HG03558 (cell line): ENCODE measurements around the gene C14orf119.

Source experiments
- ATAC-seq: cut with Tn5 transposase; IDR thresholded peaks from one replicate; pipeline ENCODE4 v1.9.1; 2021; ENCODE audit warnings: moderate number of reproducible peaks; ENCODE audit not compliant: unreplicated experiment; ENCODE audit errors: extremely low read depth

Gene C14orf119

GRCh38 chr14:23080474-23080873 is 14.8 kb upstream of the C14orf119 start:
- no peak for ATAC-seq

- ATAC-seq: no peak
Measured at GRCh38 chr14:23085458-23085857, 9.8 kb upstream of the C14orf119 start.

GRCh38 chr14:23086565-23086964 is 8.7 kb upstream of the C14orf119 start:
- no peak for ATAC-seq

DNA sequence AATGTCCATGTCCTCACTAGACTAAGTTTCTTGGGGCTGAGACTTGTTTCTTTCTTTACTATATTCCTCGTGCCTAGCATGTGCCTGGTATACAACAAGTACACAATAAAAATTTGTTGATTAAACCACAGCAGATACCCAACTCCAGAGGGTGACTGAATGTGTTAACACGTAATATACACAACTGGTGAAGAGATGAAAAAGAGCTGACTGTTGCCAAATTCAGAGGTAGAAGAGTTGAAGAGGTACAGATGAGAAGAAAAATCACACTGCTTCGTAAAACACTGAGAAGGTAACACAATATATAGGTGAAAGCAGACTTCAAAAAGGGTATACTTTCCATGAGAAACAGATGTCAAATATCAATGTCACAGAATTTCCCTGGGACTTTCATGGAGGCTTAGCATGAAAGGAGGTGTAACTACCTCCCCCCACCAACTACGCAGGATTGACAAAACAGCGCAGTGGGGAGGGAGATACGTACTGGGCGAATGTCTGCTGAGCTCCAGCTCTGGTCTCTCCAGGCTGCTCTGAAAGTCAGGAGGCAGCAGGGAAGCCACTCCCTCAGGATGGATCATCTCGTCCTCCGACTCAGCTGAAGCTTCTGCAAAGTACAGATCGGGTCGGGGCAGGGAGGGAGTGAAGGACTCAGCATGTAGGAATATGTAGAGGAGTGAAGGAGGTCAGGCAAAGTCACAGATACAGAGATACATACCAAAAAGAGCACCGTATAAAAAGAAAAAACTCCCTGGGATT is 5.6 kb upstream of the C14orf119 start:
- no peak for ATAC-seq

GRCh38 chr14:23090254-23090636 is 5.1 kb upstream of the C14orf119 start:
- ATAC-seq: no peak

DNA sequence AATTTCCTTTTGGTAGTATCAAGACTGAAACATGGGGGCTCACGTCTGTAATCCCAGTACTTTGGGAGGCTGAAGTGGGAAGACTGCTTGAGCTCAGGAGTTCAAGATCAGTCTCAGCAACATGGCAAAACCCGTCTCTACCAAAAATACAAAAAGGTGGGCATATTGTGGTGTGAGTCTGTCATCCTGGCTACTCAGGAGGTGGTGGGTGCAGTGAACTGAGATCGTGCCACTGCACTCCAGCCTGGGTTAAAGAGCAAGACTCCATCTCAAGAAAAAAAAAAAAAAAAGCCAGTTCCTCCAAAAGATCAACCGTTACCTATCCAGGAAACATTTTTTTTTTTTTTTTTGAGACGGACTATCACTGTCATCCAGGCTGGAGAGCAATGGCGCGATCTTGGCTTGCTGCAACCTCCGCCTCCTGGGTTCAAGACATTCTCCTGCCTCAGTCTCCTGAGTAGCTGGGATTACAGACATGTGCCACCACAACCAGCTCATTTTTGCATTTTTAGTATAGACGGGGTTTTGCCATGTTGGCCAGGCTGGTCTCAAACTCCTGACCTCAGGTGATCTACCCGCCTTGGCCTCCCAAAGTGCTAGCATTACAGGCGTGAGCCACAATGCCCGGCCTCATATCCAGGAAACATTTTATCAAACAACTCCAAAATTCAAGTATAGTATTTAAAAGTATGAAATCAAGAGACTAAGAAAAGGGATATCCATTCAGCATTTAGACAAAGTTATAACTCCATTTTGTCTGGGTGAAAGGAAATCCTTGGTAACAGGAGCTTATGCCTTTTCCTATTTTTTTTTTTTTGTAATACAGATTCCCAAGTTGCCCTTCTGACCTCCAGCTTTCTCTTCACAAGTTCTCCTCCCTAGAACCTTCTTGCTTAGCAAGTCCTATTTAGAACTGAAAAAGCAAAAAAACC is 3.7 kb upstream of the C14orf119 start:
- no peak for ATAC-seq

- no peak for ATAC-seq
Measured at GRCh38 chr14:23093104-23093503, 2.2 kb upstream of the C14orf119 start.

DNA sequence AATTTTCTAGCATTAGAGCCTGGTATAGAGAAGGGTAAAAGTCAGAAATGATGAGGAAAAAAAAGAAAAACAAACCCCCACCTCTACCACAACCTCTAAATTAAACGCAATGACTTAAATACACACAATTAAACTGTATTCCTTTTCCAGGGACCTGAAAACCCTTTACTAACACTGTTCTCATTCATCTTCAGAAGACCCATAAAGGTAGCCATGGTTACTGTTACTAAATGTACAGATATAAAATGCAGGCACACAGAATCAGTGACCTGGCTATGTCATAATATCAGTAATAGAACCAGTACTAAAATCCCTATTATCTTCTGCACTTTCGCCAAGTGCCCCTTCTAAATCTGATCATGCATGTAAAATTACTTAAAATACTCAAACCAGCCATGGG is 1.8 kb upstream of the C14orf119 start:
- ATAC-seq: no peak

DNA sequence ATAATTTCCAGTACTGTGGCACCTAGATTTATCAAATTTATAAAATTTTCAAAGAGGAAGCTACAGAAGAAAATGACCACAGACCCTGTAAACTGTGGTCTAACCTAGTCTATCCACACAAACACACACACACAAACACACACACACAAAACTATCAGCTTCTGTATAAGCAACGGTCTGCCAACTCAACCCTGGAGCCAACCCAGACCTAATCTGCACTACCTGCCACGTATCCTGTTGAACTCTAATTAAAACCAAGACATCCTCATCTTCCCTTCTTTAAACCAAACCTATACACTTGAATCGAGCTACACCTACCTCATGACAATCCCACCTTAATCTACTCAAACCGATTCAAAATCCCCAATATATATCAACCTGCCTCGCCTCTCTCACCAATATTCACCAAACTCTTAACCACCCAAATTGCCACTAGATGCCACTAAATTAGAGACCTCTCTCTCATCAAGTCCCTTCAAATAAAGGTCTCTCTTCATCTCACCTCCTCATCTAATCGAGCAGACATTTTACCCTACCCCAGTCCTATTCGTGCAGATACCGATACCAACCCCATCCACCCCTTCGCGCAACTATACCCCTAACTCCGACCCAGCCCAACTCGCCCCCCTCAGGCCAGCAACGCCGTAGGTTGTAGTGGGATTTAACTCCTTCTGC is 1.2 kb upstream of the C14orf119 start:
- no peak for ATAC-seq

GRCh38 chr14:23094666-23095195 is 574 bp upstream of the C14orf119 start, which contains the start of gene ACIN1:
Gene ACIN1, minus strand, starts transcription at chr14:23095136. Its CDS starts 24 bp downstream, at chr14:23095112.
- ATAC-seq: peak; percentile 6

GRCh38 chr14:23097786-23098185 is 2.5 kb downstream of the C14orf119 start:
- ATAC-seq: no peak

DNA sequence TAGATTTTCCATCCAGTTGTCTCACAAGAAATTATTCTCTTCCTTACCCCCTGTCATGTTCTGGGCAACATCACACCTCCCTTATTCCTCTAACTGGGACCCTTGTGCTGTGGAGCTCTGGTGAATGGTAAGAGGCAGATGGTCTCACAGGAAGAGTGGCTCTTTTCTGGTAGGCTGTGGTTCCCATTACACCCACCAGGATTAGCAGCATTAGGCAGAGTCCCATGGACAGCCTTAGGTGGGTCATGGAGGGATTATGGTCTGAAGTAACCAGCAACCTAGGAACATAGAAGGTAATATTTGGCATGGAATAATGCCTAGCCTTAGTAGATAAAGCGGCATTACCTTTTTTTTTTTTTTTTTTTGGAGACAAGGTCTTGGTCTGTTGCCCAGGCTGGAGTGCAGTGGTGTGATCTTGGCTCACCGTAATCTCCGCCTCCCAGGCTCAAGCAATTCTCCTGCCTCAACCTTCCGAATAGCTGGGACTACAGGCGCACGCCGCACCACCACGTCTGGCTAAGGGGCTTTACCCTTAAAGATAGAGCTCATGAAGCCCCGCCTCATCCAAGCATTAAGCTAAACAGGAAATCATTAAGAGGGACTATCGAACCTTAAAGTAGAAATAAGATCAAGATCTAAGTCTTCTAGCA is 4.0 kb downstream of the C14orf119 start:
- no peak for ATAC-seq

GRCh38 chr14:23101213-23101970 is 6.1 kb downstream of the C14orf119 start:
- no peak for ATAC-seq

- no peak for ATAC-seq
Measured at GRCh38 chr14:23101986-23102625, 6.8 kb downstream of the C14orf119 start.

GRCh38 chr14:23102801-23103200 is 7.5 kb downstream of the C14orf119 start:
- ATAC-seq: no peak

DNA sequence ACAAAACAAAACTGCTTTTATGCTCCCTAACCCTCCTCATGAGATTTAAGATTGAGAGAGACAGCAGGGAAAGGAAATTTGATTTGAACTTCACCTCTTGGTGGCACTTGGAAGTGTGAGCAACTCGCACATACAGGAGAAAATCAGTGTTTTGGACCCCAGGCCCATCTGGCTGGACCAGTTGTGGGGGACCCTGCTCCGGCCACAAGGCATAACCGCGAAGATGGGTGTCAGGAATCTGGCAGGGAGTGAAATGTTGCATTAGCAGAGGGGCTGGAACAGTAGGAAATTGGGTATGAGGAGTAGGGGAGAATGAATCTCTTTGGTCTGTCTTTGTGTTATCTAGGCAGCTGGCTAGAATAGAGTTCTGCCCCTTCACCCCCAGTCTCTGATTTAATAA is 8.3 kb downstream of the C14orf119 start:
- ATAC-seq: no peak

DNA sequence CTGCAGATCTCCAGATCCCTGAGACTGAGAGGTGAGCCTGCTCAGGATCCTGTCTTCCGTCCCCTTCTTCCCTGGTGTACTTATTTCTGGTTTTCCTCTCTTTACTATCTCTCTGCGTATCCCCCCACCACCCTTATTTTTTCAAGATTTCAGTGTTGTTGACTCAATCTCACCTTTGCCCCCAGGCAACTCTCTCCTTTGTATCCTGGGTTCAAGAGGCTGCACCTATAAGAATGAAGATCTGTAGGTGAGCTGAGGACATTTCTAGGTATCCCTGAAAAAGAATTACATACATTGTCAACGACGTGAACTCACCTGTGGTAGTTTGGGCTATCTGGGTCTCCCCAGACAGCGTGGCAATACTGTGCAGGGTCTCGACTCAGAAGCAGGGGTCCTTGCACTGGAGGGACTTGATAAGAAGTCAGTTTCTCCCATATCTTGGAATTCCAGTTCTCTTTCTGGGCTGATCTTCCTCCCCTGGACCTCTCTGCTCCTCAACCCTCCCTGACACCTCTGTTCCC is 8.8 kb downstream of the C14orf119 start:
- ATAC-seq: no peak

- ATAC-seq: no peak
Measured at GRCh38 chr14:23104591-23105347, 9.5 kb downstream of the C14orf119 start, which contains the start of gene CIROP. Gene CIROP, minus strand, starts transcription at chr14:23104989. Its CDS starts 69 bp downstream, at chr14:23104920.
